Endothelial cell of umbilical vein (primary cell): ENCODE results near the gene HADH. TPM values are rescaled to one million over a fixed set of nuclear protein-coding genes. Genes with fewer than 3 reads are reported as not detected.

Source experiments
- BruUV-seq: library from RNA; stranded (reverse); fragments of 400-500 nt; replicated peaks from 2 replicates; lab custom pipeline; 2021; lab: Mats Ljungman, UMichigan
- CTCF ChIA-PET: fragments of 300-600, 350-600 bp; sonication (Branson Sonifier 250); formaldehyde crosslinking; loops from one replicate; lab custom pipeline; 2021; ENCODE audit warnings: antibody characterized with exemption, inconsistent platforms; lab: Charles Lee
- POLR2A ChIA-PET: fragments of 300-600, 350-600 bp; sonication (Branson Sonifier 250); formaldehyde crosslinking; loops from one replicate; lab custom pipeline; 2021; ENCODE audit warnings: antibody characterized with exemption, inconsistent platforms; lab: Charles Lee
- DNase-seq: peaks from one replicate; pipeline ENCODE4 v3.0.0-alpha.2; 2011; ENCODE audit warnings: low read depth, low spot score
- FAIRE-seq: peaks from 2 replicates; lab custom pipeline; 2011; peaks lifted over from hg19 to GRCh38; lab: Jason Lieb, UNC
- H2AFZ ChIP-seq: 2 replicates; pipeline ENCODE4 v1.6.0; 2012; ENCODE audit warnings: low read depth, low read length, control low read depth, inconsistent platforms
- H3K27ac ChIP-seq: 2 replicates; pipeline ENCODE4 v1.5.1; 2011; ENCODE audit warnings: low read depth, mild to moderate bottlenecking, control low read depth, low read length, moderate library complexity; ENCODE audit not compliant: insufficient read depth
- H3K27me3 ChIP-seq, 2 experiments: 2 replicates each; pipeline versions ENCODE4 v1.6.0 to v1.6.1; 2011; ENCODE audit warnings: low read length in 2 of 2, mixed read lengths in 1 of 2; ENCODE audit not compliant: control insufficient read depth in 2 of 2, insufficient read depth in 2 of 2
- H3K36me3 ChIP-seq, 2 experiments: 2 replicates in 1 of 2; 3 replicates in 1 of 2; pipeline ENCODE4 v1.5.1; 2011; ENCODE audit warnings: low read length in 2 of 2, mild to moderate bottlenecking in 1 of 2, moderate library complexity in 1 of 2; ENCODE audit not compliant: control insufficient read depth in 2 of 2, insufficient read depth in 2 of 2; ENCODE audit errors: extremely low read depth in 1 of 2
- H3K4me1 ChIP-seq: 3 replicates; pipeline ENCODE4 v1.5.1; 2011; ENCODE audit warnings: mild to moderate bottlenecking, low read length; ENCODE audit not compliant: control insufficient read depth, insufficient read depth; ENCODE audit errors: extremely low read depth
- H3K4me2 ChIP-seq: 2 replicates; pipeline ENCODE4 v1.6.1; 2011; ENCODE audit warnings: low read length, control low read depth, mixed read lengths; ENCODE audit not compliant: insufficient read depth
- H3K4me3 ChIP-seq, 3 experiments: fragments of 200-600 bp in 1 of 3; sonication (generic), shearing (Covaris generic) in 1 of 3; replicated peaks in 1 of 3; 2 replicates each; pipeline ENCODE4 v1.5.1; 2011 to 2016; ENCODE audit warnings: control low read depth in 3 of 3, low read length in 3 of 3, mild to moderate bottlenecking in 2 of 3, inconsistent platforms in 1 of 3, low read depth in 1 of 3, moderate library complexity in 1 of 3; ENCODE audit not compliant: insufficient read depth in 1 of 3
- H3K79me2 ChIP-seq: 2 replicates; pipeline ENCODE4 v1.6.0; 2012; ENCODE audit warnings: low read length, inconsistent platforms; ENCODE audit not compliant: control insufficient read depth, insufficient read depth
- H3K9ac ChIP-seq: replicated peaks from 2 replicates; pipeline ENCODE3; 2011; ENCODE audit warnings: low read length, control low read depth; ENCODE audit not compliant: insufficient read depth; ENCODE audit errors: extremely low read depth
- H3K9me1 ChIP-seq: replicated peaks from 3 replicates; pipeline ENCODE4 v1.6.0; 2011; ENCODE audit warnings: mild to moderate bottlenecking, low read length; ENCODE audit not compliant: control insufficient read depth, insufficient read depth; ENCODE audit errors: extremely low read depth
- H3K9me3 ChIP-seq: replicated peaks from 2 replicates; pipeline ENCODE4 v1.5.1; 2012; ENCODE audit warnings: low read length, inconsistent platforms; ENCODE audit not compliant: control insufficient read depth, insufficient read depth
- H4K20me1 ChIP-seq: replicated peaks from 2 replicates; pipeline ENCODE3; 2011; ENCODE audit warnings: mild to moderate bottlenecking, low read length; ENCODE audit not compliant: control insufficient read depth, insufficient read depth; ENCODE audit errors: extremely low read depth
- CTCF ChIP-seq, 2 donors: IDR thresholded peaks; 1 replicate in 1 of 2; 2 replicates in 1 of 2; pipeline ENCODE4 v1.5.1; 2011; ENCODE audit warnings: low read length in 2 of 2, mild to moderate bottlenecking in 2 of 2, moderate library complexity in 2 of 2, control low read depth in 1 of 2, inconsistent platforms in 1 of 2, low read depth in 1 of 2; ENCODE audit not compliant: insufficient read depth in 1 of 2; ENCODE audit errors: extremely low read depth in 1 of 2
- EZH2 ChIP-seq: IDR thresholded peaks from 2 replicates; pipeline ENCODE4 v1.6.1; 2012; ENCODE audit warnings: borderline replicate concordance, low read depth, mild to moderate bottlenecking, moderate library complexity, low read length, inconsistent platforms; ENCODE audit not compliant: severe bottlenecking
- FOS ChIP-seq: IDR thresholded peaks from 2 replicates; pipeline ENCODE4 v1.6.1; 2011; ENCODE audit warnings: mild to moderate bottlenecking, low read length, moderate library complexity, borderline replicate concordance; ENCODE audit not compliant: insufficient read depth
- GATA2 ChIP-seq: IDR thresholded peaks from 2 replicates; pipeline ENCODE4 v1.7.0; 2011; ENCODE audit warnings: low read depth, mild to moderate bottlenecking, moderate library complexity, mixed read lengths, low read length; ENCODE audit not compliant: insufficient read length, insufficient read depth
- JUN ChIP-seq: IDR thresholded peaks from 2 replicates; pipeline ENCODE4 v1.6.1; 2011; ENCODE audit warnings: borderline replicate concordance, low read depth; ENCODE audit not compliant: insufficient read length, insufficient read depth
- MAX ChIP-seq: IDR thresholded peaks from 2 replicates; pipeline ENCODE4 v1.6.1; 2011; ENCODE audit not compliant: insufficient read depth, insufficient read length
- MYC ChIP-seq: IDR thresholded peaks from one replicate; pipeline ENCODE4 v1.6.1; 2011; ENCODE audit warnings: mild to moderate bottlenecking, low read depth, low read length
- POLR2A ChIP-seq: IDR thresholded peaks from 2 replicates; pipeline ENCODE4 v1.6.1; 2012; ENCODE audit warnings: low read depth, mild to moderate bottlenecking, control low read depth, low read length
- POLR2AphosphoS5 ChIP-seq: IDR thresholded peaks from 2 replicates; pipeline ENCODE4 v1.6.1; 2012; ENCODE audit warnings: low read depth, mild to moderate bottlenecking, control low read depth, low read length, moderate library complexity; ENCODE audit not compliant: insufficient read depth
- dilution Hi-C: fragments of 300-500 bp; cut with MboI; formaldehyde crosslinking; loops from one replicate; pipeline ENCODE4 v1.15.0; 2019; ENCODE audit warnings: low sequenced_read_pairs; ENCODE audit not compliant: extremely low pct_ligation_motif_present
- intact Hi-C: fragments of 100-400 bp; cut with micrococcal nuclease; formaldehyde crosslinking; loops from one replicate; pipeline ENCODE4 v1.10.0; 2022
- polyA plus RNA-seq, 4 experiments: library from polyadenylated mRNA; depleted of rRNA in 3 of 4; stranded (reverse) in 3 of 4; unstranded in 1 of 4; fragments of >200 nt; gene quantifications; 2 replicates each; pipeline versions ENCODE4 v1.2.1 to v1.2.3, GENCODE V29; 2011 to 2012; ENCODE audit warnings: missing spikeins in 1 of 4
- total RNA-seq: library from RNA; stranded (reverse); gene quantifications from 2 replicates; pipeline ENCODE4 v1.2.3, GENCODE V29; 2021

Gene HADH
- total and polyA plus RNA-seq, 2 donors (not counting 3 experiments of a cell fraction or from before 2014, with no cell fraction given): 19.2 to 20.3 TPM

DNA sequence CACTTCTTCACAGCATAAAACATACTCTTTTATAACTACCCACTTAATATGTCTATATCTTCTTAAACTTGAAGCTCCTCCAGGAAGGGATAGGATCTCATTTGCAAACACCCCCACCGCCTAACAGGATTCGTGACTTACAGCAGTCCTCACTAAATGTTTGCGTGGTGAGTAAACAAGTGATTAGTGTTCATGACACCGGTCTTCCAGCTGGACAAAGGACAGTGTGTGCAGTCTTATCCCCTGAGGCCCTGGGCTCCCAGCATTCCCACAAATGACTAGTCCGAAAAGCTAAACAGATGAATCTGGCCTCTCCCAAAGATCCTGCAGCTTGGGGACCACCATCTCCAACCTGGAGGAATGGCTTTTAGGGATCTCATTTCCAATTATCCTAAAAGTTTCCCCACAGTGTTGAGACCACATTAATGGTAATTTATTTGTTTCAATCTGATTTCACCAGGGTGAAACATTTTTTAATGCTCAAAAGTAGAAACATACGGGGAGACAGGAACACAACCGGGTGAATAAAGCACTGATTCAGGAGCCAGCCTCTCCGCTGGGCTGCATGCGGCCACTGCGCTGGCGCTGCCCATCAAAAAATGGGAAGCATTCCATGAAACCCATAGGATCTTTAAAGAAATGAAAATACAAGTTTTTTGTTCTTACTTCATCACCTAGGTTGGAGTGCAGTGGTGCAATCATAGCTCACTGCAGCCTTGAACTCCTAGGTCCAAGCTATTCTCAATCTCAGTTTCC lies 69.2 kb downstream of the HADH start:
- CTCF ChIA-PET: interaction anchor here (2.2 kb wide), 1 partner anchor 40 kb away, joined by 8 read pairs; no protein-coding TSS in a partner anchor
- Histone ChIP-seq H3K79me2 (no peaks in the 10 kb centered on the region), H4K20me1 (no peaks in the 10 kb centered on the region), H3K4me2 (no peak overlapping the region), H3K27ac (no peak overlapping the region), H3K36me3 (no peaks in the 10 kb centered on the region), H3K9me3 (no peaks in the 10 kb centered on the region), H3K9ac (no peak overlapping the region), H3K4me1 (no peaks in the 10 kb centered on the region), H3K4me3 (no peak overlapping the region), H3K9me1 (no peaks in the 10 kb centered on the region), H3K27me3 (peaks cover 4 to 5% of the 10 kb centered on the region in 2 experiments), H2AFZ (no peak overlapping the region)
- FAIRE-seq (no peak), DNase-seq (no peak)
- TF ChIP-seq GATA2: no peak
- no peak for TF ChIP-seq FOS
- TF ChIP-seq MAX: no peak
- TF ChIP-seq CTCF (IDR thresholded peaks at IDR 0.05; ENCODE audit: extremely low read depth in 1 of 2, insufficient read depth in 1 of 2, low read depth in 1 of 2, low read length in 2 of 2): no peak
- TF ChIP-seq MYC: no peak
- TF ChIP-seq POLR2A: no peak
- TF ChIP-seq POLR2AphosphoS5: no peak
- no peak for TF ChIP-seq JUN
- no peak for TF ChIP-seq EZH2
- POLR2A ChIA-PET: no interaction called here
- BruUV-seq: no TSS peak
- intact Hi-C loops: no loop called here
- dilution Hi-C loops: no loop called here
